ENCODE measurements around the gene NETO1.

The NETO1 gene

GRCh38 chr18:72720116-72720515 is 147.7 kb downstream of the NETO1 start:
- no peak for DNase-seq

- DNase-seq: no peak
These were observed 163.6 kb downstream of the NETO1 start for GRCh38 chr18:72704202-72704601.

GRCh38 chr18:72700961-72701710 is 166.7 kb downstream of the NETO1 start:
- no peak for DNase-seq

GRCh38 chr18:72697706-72698105 is 170.1 kb downstream of the NETO1 start:
- DNase-seq: no peak

- no peak for DNase-seq
These were observed 175.2 kb downstream of the NETO1 start for GRCh38 chr18:72692595-72692994.

Measured in NCI-H2029 treated with DMSO at 0.1 percent for 48 hours (cell line).